GM21390 (cell line): ENCODE results near the gene INSIG1.
A peak's percentile ranks its signal among the peaks of the same experiment; 100 is the strongest.

Source experiments
- ATAC-seq: cut with Tn5 transposase; IDR thresholded peaks from one replicate; pipeline ENCODE4 v1.9.1; 2021; ENCODE audit not compliant: unreplicated experiment

The INSIG1 gene

DNA sequence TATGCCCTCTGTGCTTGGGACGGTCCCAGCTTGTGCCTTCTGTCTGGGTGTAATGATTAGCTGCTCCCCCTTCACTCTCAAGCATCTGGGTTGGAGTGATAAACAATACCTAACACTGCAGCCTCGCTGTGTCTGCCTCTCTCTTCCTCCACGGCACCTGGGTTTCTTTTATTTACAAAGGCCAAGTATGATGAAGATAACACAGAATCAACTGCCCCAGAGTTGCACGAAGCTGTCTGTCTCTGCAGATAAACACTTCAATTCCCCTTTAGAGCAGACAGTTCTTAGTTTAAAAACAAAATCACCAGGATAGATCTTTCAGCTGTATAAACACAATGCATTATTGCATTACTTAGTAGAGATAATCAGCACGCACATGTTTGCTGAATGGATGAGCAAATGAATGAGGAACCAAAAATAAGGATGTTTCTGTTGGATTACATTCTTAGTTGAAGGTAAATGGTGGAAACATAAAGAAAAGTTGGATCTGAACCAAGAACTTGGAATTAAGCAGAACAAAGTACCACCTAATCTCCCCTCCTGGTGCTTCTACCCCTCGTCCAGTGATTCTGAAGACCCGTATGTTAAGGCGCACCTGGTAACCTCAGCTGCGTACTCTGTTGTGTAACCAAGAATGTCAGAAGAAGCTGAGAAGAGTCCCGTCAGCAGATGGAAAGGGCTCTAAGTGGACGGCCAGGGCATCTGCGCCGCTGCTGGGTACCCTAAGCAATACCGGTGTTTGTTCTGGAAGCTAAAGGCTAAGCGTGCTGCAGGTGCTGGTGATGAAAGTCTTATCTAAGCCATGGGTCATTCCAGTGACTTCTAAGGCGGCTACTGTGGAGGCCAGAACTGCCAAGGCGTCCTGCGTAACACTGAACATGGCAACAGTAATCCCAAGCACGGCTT, 26.6 kb downstream of the INSIG1 start:
- no peak for ATAC-seq

DNA sequence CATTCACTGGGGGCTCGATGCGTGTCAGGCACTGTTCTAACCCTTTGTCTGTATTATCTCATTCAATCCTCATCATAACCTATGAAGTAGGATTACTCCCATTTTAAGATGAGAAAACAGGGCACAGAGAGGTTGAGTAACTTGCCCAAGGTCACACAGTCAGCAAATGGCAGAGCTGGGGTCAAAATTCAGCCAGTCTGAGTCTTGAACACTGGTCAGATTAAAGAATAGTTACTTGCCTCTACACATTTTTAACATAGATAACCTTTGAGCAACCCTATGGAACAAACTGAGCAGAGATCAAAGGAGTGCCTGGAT, 27.2 kb downstream of the INSIG1 start:
- ATAC-seq: no peak

DNA sequence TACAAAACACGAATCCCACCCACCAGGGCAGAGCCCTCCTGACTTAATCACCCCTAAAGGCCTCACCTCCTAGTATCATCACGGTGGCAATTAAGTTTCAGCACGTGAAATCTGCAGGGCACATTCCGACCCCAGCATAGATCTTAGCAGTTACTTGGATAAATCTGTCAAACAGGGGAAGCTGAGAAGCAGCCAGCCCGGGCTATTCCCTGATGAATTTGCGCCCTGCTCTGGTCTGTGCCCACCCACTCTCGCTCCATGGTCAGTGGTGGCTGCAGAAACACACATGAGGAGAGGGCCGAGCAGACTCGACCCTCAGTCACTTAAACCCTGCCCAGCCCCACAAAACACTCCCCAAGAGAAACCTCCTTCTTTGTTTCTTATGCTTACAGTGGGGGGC, 28.7 kb downstream of the INSIG1 start:
- no peak for ATAC-seq

DNA sequence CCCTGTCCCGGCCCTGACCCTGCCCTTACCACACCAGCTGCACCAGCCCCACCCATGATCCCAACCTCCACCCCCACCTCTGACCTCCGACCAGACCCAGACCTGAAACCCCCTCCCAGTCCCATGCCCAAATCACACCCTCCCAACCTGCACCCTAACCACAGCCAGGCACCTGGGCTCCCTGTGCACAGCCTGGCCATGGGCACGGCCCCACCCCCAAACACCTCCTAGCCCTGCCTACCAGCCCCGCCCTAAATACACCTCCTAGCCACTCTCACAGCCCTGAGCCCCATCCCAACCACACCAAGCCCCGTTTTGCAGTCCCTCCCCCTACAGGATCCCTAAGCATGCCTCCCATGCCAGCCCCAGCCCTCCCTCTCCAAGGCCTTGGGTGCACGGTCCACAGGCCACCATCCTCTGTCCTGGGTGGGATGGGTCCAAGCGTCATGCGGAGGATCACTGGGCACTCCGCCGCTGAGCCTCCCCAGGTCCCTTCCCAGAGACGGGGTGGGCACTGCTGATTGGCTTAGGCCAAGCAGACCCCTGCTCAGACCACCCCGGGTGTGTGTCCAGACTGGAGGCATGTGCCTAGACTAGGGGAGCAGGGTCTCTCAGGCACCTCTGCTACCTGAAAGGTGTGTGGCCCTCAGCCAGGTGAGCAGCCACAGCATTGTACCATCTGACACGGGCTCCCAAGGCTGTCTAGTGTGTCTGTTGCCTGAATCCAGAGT, 30.1 kb downstream of the INSIG1 start:
- no peak for ATAC-seq

DNA sequence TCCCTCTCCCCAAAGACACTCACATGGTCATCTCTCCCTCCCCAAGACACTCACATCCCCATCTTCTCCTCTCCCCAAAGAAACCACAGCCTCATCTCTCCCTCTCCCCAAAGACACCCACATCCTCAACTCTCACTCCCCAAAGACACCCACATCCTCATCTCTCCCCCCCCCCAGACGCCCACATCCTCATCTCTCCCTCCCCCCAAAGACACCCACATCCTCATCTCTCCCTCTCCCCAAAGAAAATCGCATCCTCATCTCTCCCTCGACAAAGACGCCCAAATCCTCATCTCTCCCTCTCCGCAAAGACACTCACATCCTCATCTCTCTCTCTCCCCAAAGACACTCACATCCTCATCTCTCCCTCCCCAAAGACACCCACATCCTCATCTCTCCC, 31.5 kb downstream of the INSIG1 start:
- ATAC-seq: no peak

DNA sequence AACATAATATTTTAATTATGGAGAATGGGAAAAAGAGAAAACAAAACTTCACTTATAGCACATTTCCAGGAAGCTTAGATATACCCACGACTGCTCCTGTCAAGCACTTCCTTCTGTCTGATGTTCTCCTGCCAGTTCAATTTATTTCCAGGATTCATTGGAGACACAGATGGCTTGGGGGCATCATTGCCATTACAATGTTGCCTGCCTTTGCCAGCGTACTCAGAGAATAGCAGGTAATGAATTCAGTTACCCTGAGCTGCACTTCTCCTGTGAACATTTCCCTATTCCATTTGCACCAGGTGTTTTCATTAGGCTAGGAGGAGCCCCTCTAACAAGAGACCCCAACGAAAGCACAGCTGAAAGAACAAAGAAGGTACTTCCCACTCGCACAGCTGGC, 33.7 kb downstream of the INSIG1 start:
- ATAC-seq: no peak

DNA sequence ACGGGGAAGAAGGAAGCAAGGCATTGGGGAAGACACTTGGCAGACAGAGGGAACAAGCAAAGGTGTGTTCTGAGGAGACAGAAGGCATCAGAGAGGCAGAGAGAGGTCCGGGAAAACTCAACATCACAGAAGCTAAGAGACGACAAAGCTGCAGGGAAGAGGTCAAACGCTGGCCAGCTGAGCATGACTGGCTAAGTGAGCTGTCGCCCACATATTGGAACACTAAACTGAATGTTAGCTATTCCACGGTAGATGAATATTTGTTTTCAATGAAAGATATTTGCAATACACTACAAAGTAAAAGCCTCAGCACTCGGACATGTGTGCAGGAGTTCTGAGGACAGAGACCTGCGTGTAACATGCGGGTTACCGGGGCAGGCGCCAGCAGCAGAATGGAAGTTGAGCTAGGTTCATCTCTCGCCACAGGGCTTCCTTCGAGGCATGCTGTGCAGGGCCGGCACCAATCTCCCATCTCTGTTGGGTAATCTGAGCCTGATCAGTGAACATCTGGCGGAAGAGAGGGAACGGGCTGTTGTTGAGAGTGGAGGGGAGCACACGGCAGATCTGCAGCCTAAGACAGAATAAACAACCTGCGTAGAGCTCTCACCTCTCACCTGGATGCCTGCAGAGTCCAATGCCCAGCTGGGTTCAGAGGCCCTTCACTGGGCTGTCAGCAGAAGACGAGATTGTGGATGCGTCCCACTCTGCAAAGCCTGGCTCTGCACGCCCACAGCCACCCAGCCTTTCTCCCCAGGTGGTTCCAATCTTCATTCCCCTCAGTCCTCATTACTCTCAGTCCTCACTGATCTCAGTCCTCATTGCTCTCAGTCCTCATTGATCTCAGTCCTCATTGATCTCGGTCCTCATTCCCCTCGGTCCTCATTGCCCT, 35.9 kb downstream of the INSIG1 start:
- no peak for ATAC-seq

DNA sequence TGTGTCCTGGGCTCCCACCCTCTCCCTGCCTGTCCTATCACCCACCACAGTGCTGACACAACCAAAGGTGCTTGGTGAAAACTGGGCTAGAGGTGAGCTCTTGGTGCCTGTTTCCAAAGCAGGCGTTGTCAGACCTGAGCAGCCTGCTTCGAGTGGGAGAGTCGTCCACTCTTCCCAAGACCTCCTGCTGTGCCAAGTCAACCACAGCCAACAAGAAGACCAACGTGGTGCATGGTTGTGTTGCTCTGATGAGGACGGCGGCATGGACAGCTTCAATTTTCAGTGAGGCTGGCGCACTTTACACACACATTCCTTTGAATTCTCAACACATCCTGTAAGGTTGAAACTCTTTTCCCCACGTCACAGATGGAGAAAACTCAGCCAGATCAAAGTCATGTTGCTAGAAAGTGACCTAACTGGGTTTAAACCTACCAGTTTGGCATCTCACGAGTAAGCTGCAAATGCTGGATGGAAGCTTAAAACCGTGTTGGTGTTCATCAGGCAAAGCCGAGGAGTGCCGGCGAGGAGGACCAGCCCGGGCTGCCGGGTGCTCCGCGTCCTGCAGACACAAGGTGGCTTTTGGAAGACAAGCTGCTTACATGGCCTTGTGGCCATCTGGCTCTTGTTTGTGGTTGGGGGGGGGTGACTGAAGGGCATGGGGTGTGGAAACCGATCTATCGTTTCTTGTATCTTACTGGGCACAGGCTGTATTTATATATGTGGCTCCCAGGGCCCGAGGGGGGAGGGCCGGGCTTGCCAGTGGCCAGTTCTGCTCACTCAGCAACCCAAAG, 39.3 kb downstream of the INSIG1 start:
- no peak for ATAC-seq

DNA sequence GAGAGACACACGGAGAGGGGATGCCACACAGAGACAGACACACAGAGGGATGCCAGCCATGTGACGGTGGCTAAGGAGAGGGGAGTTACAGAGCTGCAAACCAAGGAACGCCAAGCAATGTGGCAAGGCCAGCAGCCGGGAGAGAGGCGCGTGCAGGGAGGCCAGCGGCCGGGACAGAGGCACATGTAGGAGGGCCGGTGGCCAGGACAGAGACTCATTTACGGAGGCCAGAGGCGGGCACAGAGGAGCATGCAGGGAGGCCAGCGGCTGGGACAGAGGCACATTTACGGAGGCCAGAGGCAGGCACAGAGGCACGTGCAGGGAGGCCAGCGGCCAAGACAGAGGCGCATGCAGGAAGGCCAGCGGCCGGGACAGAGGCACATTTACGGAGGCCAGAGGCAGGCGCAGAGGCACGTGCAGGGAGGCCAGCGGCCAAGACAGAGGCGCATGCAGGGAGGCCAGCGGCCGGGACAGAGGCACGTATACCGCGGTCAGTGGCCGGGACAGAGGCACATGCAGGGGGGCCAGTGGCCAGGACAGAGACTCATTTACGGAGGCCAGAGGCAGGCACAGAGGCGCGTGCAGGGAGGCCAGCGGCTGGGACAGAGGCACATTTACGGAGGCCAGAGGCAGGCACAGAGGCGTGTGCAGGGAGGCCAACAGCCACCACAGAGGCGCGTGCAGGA, 40.4 kb downstream of the INSIG1 start:
- no peak for ATAC-seq

DNA sequence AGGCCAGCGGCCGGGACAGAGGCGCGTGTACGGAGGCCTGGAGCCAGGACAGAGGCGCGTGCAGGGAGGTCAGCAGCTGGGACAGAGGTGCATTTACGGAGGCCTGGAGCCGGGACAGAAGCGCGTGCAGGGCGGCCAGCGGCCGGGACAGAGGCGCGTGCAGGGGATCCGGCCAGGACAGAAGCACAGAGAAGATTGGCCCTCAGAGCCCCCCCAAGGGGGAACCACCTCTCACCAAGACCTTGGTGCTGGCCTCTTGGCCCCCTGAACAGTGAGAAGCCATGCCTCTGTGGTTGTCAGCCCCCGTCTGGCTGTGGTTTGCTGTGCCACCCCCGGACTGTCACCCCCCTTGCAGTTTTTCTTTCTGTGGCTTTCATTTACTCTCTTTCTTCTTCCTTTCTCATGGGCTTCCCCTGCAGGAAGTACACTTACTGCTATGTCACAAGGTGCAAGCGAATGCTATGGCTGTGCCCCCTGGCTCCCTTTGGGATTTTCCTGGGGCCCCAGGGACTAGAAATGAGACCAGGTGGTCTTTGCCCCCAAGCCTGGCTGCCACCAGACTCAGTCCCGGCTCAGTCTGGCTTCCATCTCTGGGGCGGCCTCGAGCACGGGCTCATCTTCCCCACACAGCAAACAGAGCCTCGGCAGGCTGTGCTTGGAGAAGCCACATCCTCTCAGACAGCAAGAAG, 41.1 kb downstream of the INSIG1 start:
- peak; percentile 64 for ATAC-seq

DNA sequence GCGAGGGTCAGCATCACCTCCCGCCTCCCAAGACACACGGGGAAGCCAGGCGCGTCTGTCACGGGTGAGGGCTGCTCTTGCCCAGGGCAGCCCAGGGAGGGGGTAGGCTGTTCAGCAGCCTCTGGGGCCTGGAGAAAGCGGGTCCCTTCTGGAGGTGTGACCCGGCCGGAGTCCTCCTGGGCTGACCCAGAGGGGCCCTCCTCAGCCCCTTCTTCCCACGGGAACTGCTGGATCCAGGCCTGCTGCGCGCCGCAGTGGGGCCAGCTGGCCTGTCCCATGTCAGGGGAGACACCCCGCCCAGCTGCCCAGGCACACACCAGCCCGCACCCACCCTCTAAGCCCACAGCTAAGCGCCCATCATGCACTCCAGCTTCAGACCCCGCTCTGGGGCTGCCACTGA, 41.8 kb downstream of the INSIG1 start:
- no peak for ATAC-seq

DNA sequence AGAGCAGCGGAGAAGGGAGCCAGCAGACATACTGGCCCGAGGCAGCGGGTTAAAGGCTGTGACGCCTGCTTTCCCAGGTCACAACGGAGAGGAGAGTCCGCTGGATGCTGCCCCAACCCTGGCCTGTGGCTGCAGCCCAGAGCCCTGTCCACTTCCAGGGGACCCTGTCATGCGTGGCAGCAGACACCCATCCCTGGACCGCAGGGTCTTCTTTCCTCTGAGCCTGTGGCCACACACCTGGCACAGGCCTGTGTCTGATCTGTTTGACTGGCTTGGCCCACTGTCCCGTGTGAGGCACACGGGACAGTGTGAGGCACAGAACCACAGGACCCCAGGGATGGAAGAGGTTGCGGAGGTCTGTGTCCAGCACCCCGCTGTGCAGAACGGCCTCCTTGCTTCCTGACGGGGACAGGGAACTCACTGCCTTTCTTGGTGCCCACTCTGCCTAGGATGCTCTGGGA, 42.4 kb downstream of the INSIG1 start:
- no peak for ATAC-seq

DNA sequence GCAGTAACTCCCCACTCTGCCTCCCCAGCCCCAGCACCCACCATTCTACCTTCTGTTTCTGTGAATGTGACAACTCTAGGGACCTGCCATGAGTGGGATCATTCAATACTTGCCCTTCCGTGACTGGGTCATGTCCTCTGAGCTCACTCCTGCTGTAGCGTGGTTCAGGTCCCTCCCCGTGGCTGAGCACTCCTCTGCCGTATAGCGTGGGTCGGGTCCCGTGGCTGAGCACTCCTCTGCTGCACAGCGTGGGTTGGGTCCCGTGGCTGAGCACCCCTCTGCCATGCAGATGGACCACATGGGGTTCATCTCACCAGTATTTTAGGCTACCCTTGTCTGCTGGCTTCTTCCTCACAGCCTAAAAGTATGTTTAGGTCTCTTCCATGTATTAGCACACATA, 43.0 kb downstream of the INSIG1 start:
- no peak for ATAC-seq

DNA sequence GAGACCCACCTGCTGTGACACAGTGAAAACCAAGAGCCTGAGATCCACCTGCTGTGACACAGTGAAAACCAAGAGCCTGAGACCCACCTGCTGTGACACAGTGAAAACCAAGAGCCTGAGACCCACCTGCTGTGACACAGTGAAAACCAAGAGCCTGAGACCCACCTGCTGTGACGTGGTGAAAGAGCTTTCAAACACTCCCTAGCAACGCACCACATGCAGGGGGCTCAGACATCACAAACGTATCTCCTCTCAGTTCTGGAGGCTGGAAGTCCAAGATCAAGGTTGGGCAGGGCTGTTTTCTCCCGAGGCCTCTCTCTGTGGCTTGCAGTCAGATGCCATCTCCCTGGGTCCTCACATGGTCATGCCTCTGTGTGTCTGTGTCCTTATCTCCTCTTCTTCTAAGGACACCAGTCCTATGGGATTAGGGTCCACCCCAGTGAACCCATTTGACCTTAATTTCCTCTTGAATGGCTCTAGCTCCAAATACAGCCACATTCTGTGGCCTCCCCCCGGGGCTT, 43.8 kb downstream of the INSIG1 start:
- ATAC-seq: no peak

DNA sequence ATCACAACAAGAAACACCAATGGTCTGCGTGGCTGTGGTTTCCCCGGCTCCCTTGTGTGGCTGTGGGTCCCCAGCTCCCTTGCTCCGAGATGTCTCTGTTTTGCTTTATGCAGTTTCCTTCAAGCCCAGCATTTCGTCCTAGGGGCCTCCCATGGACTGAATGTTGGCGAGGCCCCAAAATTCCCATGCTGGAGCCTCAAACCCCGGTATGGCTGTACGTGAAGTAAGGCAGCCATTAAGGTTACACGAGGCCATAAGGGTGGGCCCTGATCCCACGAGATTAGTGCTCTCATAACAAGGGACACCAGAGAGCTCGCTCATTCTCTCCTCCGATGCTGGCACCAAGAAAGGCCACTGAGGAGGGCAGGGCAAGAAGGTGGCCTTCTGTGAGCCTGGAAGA, 44.6 kb downstream of the INSIG1 start:
- no peak for ATAC-seq

DNA sequence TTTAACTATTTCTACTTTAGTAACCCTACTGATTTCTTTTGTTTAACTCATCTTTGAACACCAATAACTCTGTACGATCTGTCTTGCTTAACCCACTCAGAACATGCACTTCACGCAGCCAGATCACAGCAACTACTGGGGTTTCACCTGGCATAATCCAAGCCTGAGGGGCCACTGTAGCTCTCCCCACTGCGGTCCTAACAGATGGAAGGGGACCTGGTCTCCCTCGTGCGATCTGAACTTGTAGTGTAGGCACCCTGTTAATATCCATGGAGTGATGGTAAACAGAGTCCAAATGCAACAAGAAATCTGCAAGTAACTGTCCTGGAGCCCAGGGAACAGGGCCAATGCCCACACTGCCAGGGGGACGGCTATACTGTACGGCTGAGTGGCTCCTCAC, 45.5 kb downstream of the INSIG1 start:
- no peak for ATAC-seq

DNA sequence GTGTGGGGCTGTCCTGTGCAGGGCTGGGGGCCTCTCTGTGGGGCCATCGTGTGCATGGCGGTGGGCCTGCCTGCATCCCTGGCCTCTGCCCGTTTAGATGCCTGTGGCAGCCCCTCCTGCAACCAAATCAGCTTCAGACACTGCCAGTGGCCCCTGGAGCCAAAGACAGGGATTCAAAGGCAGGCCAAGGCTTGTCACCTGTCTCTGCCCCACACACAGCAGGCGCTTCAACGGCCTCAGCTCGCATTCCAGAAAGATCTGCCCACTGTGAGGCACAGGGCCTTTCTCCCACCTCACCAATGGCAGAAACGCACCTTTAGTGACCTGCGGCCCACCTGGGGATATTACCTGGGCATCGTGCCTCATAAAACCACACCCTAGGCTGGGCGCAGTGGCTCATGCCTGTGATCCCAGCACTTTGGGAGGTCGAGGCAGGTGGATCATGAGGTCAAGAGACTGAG, 46.0 kb downstream of the INSIG1 start:
- no peak for ATAC-seq

DNA sequence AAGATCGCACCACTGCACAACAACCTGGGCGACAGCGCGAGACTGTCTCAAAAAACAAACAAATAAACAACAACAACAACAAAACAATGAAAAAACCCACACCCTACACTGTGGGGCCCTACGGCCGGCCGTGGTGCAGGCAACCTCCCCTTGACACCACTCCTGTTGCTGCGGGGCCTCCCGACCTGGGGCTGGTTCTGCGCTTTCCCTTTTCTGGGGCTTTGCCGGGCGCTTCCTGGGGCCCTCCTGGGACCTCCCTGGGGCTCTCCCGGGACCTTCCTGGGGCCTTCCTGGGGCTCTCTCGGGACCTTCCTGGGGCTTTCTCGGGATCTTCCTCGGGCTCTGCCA, 46.6 kb downstream of the INSIG1 start:
- ATAC-seq: peak; percentile 36
